Endothelial cell of hepatic sinusoid (primary cell): Measurements from ENCODE around the gene CELA2B.
"Not testable (repeated sequence)": the region's sequence is repeated elsewhere in the genome, so short reads cannot be mapped to it uniquely, and the experiment has no call there.

Experiments used
- in situ Hi-C: cut with HindIII; loops from 2 replicates; pipeline ENCODE4 v1.10.0; 2017; ENCODE audit warnings: low sequenced_read_pairs

CELA2B gene

DNA sequence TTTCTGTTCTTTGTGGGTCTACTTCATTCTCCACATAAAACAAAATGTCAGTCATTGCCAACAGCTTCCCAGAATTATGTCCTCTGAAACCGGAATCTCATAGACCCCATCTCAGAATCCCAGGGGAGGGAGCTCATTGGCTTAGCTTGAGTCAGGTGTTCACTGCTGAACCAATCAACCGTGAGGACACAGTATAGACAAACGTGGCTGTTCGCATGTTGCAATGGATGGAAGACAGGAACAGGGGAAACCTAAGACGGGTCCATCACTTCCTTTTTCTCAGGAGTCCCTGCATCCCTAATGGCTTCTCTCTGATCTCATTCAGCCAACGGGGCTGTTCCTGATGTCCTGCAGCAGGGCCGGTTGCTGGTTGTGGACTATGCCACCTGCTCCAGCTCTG lies 10.2 kb upstream of the CELA2B start:
- in situ Hi-C loops: no loop called here

DNA sequence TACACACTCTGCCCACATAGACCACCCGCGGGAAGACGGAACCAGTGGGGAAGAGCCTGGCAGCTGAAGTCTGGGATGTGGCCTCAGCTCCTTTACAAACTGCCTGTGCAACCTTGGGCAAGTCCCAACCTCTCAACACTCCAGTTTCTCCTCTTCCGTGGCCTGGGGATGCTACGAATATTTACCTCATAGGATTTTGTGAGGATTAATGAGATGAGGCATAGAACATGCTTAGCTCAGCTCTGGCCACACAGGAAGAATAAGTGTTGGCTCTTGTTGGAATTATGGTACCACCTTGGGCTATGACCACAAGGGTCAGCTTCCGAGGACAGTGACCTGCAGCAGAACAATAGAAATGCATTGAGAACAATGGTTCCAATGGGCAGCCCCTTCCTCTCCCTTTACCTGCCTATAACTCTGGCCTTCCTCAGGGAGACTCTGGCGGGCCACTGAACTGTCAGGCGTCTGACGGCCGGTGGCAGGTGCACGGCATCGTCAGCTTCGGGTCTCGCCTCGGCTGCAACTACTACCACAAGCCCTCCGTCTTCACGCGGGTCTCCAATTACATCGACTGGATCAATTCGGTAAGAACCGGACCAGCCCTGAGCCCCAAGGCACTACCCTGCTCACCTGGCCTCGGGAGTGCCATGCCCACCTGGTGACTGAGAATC lies 8.8 kb upstream of the CELA2B start:
- in situ Hi-C loops: not testable (repeated sequence)

DNA sequence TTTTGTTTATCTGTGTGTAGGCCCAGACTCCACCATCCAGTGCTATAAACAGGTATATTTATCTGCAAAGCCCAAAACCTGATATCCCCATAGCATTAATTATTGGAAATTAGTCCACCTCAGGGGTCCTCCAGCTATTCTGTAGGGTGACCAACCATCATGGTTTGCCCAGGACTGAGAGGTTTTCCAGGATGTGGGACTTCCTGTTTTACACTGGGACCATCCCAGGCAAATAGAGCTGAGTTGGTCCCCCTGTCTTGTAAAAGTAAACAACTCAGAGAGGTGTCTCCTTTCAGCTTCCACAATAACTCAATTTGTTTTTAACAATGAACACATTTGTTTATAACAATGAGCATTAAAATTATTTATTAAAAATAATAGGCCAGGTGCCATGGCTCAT lies 7.8 kb upstream of the CELA2B start:
- in situ Hi-C loops: no loop called here

GRCh38 chr1:15469361-15469760 lies 6.5 kb upstream of the CELA2B start:
- in situ Hi-C loops: no loop called here

- in situ Hi-C loops: not testable (repeated sequence)
Measured at GRCh38 chr1:15469821-15470448, 6.0 kb upstream of the CELA2B start.

DNA sequence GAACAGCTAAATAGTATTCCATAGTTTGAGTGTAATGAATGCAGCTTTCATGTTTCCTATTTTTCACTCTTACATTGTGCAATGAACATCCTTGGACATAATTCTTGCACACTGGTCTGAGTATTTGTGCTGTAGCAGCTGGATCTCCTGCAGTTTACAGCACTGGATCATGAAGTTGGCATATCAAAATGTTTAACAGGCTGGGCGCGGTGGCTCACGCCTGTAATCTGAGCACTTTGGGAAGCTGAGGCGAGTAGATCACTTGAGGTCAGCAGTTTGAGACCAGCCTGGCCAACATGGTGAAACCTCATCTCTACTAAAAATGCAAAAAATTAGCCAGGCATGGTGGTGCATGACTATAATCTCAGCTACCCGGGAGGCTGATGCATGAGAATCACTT lies 4.8 kb upstream of the CELA2B start:
- in situ Hi-C loops: not testable (repeated sequence)

GRCh38 chr1:15471723-15472122 lies 4.2 kb upstream of the CELA2B start:
- in situ Hi-C loops: not testable (repeated sequence)

GRCh38 chr1:15472587-15472986 lies 3.3 kb upstream of the CELA2B start:
- in situ Hi-C loops: no loop called here

- in situ Hi-C loops: no loop called here
Measured at GRCh38 chr1:15476927-15477326, 1.0 kb downstream of the CELA2B start.

DNA sequence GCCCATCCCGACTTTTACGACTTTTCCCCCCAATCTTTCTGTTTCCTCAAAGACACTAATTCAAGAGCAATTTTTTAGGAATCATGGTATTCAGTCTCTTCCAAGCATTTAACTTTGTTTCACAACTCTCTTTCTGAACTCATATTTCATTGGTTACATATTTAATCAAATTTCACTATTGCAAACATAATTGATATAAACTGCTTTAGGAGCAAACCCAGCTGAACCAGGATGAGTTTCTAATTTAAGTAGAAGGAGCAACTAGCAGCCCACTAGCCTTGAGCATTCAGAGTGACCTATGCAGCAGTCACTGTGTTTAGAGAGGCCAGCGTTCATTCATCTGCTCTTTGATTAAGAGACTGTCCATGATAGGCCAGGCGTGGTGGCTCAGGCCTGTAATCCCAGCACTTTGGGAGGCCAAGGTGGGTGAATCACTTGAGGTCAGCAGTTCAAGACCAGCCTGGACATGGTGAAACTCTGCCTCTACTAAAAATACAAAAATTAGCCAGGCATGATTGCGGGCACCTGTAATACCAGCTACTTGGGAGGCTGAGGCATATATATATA lies 1.8 kb downstream of the CELA2B start:
- in situ Hi-C loops: no loop called here

DNA sequence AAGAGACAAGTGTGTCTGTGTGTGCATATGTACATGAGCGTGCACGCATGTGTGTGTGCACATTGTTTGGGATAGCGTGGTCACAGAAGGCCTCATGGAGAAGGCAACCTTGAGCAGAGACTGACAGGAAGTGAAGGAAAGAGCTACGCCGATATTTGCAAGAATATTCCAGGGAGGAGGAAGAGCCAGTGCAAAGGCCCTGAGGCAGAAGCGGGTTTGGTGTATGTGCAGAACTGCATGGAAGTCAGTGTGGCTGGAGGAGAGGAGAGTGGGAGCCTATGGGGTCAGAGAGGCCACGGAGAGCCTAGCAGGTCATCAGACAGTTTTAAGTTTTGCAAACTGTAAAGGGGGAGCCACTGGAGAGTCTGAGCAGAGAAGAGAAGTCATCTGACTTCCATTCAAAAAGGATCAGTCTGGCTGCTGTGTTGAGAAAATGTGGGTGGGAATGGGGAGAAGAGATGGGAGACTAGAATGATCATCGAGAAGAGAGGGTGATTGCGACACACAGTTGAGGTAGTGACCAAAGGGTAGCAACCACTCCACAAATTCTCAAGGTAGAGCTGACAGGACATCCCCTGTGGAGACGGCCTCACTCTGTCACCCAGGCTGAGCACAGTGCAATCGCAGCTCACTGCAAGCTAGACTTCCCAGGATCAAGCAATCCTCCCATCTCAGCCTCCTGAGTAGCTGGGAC lies 3.9 kb downstream of the CELA2B start:
- in situ Hi-C loops: loop anchor here (5.0 kb wide), 1 partner anchor 38 kb away; no protein-coding TSS in a partner anchor

DNA sequence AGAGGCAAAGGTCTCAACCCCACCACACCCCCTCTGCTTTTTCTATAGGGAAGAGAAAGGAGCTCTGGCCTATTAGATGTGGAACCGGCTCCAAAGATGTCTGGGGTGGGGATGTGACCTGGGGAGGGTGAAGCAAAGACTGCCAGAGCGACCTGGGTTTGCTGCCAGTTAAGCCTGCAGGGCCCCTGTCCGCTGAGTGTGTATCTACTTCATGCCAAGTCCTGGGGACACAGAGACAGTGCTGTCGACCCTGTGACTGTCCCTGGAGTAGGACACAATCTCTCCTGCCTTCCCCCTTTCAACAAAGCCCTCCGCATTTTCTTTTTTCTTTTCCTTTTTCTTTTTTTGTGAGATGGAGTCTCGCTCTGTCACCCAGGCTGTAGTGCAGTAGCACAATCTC lies 6.6 kb downstream of the CELA2B start:
- in situ Hi-C loops: loop anchor here (5.0 kb wide), 1 partner anchor 40 kb away; no protein-coding TSS in a partner anchor

DNA sequence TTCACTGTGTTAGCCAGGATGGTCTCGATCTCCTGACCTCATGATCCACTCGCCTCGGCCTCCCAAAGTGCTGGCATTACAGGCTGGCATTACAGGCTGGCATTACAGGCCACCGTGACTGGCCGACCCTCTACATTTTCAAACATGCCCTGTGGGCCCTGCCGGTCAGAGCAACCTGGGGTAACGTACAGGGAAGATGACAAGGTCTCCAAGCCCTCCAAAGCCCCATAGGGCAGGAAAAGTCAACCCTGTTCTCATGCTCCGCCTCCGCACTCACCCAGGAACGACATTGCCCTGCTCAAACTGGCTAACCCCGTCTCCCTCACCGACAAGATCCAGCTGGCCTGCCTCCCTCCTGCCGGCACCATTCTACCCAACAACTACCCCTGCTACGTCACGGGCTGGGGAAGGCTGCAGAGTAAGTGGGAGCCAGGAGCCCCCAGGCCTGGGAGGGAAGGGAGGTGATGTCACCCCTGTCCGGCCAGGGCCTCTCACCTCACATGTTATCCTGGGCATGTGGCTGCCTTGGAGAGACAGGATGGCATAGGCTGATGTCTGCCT lies 7.2 kb downstream of the CELA2B start:
- in situ Hi-C loops: loop anchor here (5.0 kb wide), 1 partner anchor 41 kb away; no protein-coding TSS in a partner anchor

GRCh38 chr1:15483971-15484370 lies 8.1 kb downstream of the CELA2B start:
- in situ Hi-C loops: loop anchor here (5.0 kb wide), 1 partner anchor 42 kb away; no protein-coding TSS in a partner anchor

DNA sequence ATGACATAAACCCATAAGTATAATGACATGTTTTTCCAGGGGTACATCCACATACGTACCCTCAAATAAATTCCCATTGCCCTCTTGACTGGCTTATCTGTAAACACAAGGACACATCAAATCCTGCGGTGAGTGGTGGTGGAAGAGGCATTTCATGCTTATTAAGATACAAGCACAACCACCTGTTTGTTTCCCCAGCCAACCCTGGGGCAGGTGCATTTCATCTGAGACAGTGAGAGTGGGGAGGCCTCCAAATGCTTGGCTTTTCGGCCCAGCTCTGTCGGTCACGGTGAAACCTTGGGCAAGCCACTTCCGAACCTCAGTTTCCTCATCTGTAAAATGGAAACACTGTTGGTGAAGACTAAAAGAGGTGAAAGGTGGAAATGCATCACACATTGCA lies 8.5 kb downstream of the CELA2B start:
- in situ Hi-C loops: loop anchor here (5.0 kb wide), 1 partner anchor 42 kb away; no protein-coding TSS in a partner anchor

GRCh38 chr1:15485636-15486035 lies 9.7 kb downstream of the CELA2B start:
- in situ Hi-C loops: no loop called here

DNA sequence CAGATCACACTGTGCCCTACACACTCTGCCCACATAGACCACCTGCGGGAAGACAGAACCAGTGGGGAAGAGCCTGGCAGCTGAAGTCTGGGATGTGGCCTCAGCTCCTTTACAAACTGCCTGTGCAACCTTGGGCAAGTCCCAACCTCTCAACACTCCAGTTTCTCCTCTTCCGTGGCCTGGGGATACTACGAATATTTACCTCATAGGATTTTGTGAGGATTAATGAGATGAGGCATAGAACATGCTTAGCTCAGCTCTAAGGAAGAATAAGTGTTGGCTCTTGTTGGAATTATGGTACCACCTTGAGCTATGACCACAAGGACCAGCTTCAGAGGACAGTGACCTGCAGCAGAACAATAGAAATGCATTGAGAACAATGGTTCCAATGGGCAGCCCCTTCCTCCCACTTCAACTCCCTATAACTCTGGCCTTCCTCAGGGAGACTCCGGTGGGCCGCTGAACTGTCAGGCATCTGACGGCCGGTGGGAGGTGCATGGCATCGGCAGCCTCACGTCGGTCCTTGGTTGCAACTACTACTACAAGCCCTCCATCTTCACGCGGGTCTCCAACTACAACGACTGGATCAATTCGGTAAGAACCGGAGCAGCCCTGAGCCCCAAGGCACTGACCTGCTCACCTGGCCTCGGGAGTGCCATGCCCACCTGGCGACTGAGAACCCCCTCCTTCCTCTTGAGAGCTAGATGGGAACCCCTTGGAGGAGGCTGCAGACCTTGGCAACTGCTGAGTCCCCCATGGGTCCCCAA lies 11.1 kb downstream of the CELA2B start:
- in situ Hi-C loops: not testable (repeated sequence)

DNA sequence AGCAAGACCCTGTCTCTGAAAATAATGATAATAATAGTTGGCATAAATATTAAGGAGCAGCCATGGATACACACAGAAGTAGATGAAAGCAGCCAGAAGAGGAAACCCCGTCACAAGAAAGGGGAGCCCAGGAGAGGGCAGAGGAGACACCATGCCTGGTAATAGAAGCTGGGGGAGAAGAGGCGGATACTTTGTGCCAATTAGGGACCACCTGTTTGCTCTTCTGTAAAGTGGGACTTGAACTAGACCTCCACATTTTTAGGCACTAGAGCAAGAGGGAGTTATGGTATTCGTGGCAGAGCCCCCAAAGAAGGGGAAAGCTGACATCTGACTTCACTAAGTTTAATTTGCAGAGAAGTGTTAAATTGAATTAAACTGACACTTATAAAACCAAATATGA lies 12.5 kb downstream of the CELA2B start:
- in situ Hi-C loops: no loop called here

DNA sequence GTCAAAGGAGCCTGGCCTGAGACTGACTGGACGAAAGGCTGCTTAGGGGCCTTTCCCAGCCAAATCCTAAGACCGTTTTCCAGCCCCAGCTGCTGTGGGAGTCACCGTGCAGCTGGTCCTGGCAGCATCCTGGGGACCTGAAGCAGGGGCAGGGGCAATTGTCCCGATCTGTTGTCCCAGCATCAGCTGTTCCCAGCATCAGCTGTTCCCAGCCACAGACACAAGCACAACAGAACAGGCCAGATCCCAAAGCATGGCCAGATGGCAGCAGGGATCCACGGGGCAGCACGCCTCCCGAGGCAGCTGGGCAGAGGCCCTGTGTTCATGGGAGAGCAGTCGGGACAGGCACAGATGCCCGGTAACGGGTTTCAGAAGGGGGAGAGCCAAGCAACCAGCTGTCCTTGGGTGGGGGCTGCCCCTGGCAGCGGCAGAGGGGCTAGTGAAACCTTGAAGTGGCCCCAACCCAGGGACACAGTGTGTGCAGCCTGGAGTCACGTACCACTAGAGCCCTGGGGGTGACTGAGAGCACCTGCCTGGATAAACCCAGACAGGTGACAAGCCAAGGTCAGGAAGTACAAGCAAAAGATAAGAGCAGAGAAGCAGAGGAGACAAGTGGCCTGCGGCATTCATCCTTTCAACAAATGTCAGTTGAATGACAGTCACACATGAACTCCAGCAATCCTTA lies 13.3 kb downstream of the CELA2B start:
- in situ Hi-C loops: no loop called here

- in situ Hi-C loops: not testable (repeated sequence)
Measured at GRCh38 chr1:15491010-15491409, 15.1 kb downstream of the CELA2B start.
